HG03066 (cell line): ENCODE data around the gene CGB5.
"Not testable (repeated sequence)": the region's sequence is repeated elsewhere in the genome, so short reads cannot be mapped to it uniquely, and the experiment has no call there.

Source experiments
- ATAC-seq: cut with Tn5 transposase; IDR thresholded peaks from one replicate; pipeline ENCODE4 v1.9.1; 2021; ENCODE audit warnings: low read depth; ENCODE audit not compliant: unreplicated experiment

CGB5 gene

GRCh38 chr19:49020931-49021895, 22.4 kb upstream of the CGB5 start:
- ATAC-seq: no peak

- ATAC-seq: no peak
Observed at GRCh38 chr19:49022116-49022515, 21.5 kb upstream of the CGB5 start.

- not testable (repeated sequence) for ATAC-seq
Observed at GRCh38 chr19:49024233-49024632, 19.4 kb upstream of the CGB5 start, which contains the start of gene CGB3. TSS of gene CGB3 (minus strand) at chr19:49024333. CDS start at chr19:49023971, 362 bp downstream.

- not testable (repeated sequence) for ATAC-seq
Observed at GRCh38 chr19:49025088-49025487, 18.6 kb upstream of the CGB5 start.

- not testable (repeated sequence) for ATAC-seq
Observed at GRCh38 chr19:49025599-49025998, 18.0 kb upstream of the CGB5 start.

GRCh38 chr19:49028686-49029085, 15.0 kb upstream of the CGB5 start:
- ATAC-seq: not testable (repeated sequence)

GRCh38 chr19:49029749-49030148, 13.9 kb upstream of the CGB5 start:
- ATAC-seq: not testable (repeated sequence)

- ATAC-seq: not testable (repeated sequence)
Observed at GRCh38 chr19:49030323-49030722, 13.3 kb upstream of the CGB5 start.

GRCh38 chr19:49031642-49032301, 11.9 kb upstream of the CGB5 start, which contains the start of gene CGB2:
TSS of gene CGB2 (plus strand) at chr19:49031890. CDS start at chr19:49032096, 206 bp downstream.
- ATAC-seq: not testable (repeated sequence)

GRCh38 chr19:49036815-49037214, 6.8 kb upstream of the CGB5 start, which contains the start of gene CGB1:
TSS of gene CGB1 (minus strand) at chr19:49036895. CDS start at chr19:49036711, 184 bp downstream.
- not testable (repeated sequence) for ATAC-seq

GRCh38 chr19:49038111-49038510, 5.5 kb upstream of the CGB5 start:
- ATAC-seq: not testable (repeated sequence)

- not testable (repeated sequence) for ATAC-seq
Observed at GRCh38 chr19:49038557-49039276, 4.9 kb upstream of the CGB5 start.

- not testable (repeated sequence) for ATAC-seq
Observed at GRCh38 chr19:49039736-49040135, 3.9 kb upstream of the CGB5 start.

GRCh38 chr19:49042177-49042576, 1.5 kb upstream of the CGB5 start:
- no peak for ATAC-seq

- ATAC-seq: not testable (repeated sequence)
Observed at GRCh38 chr19:49042666-49043065, 982 bp upstream of the CGB5 start.

GRCh38 chr19:49049011-49049410, 5.4 kb downstream of the CGB5 start, which contains the start of gene CGB8:
TSS of gene CGB8 (minus strand) at chr19:49049111. CDS start at chr19:49048739, 372 bp downstream.
- ATAC-seq: not testable (repeated sequence)

- ATAC-seq: not testable (repeated sequence)
Observed at GRCh38 chr19:49049834-49050233, 6.2 kb downstream of the CGB5 start.

GRCh38 chr19:49050376-49051033, 6.9 kb downstream of the CGB5 start:
- not testable (repeated sequence) for ATAC-seq

- no peak for ATAC-seq
Observed at GRCh38 chr19:49056101-49056901, 12.7 kb downstream of the CGB5 start.
